Central memory CD8-positive, alpha-beta T cell (primary cell): ENCODE results near the gene KLHL21.
"Not testable (repeated sequence)": the region's sequence is repeated elsewhere in the genome, so short reads cannot be mapped to it uniquely, and the experiment has no call there.

Experiments
- ATAC-seq: fragments of 150-1000 bp; cut with Tn5 transposase; replicated peaks from 2 replicates; pipeline ENCODE4 v1.10.0; 2022; ENCODE audit warnings: mild to moderate bottlenecking, moderate FRiP score, moderate number of reproducible peaks; ENCODE audit not compliant: poor library complexity, severe bottlenecking; ENCODE audit errors: extremely low read depth
- DNase-seq, 2 donors: peaks; one replicate each; pipeline ENCODE4 v3.0.0; 2021; ENCODE audit warnings: low spot score in 2 of 2
- H3K27ac Mint-ChIP-seq: one replicate; pipeline ENCODE4 v1.8.0; 2022; ENCODE audit warnings: low read depth, mild to moderate bottlenecking, moderate library complexity, mixed read lengths
- H3K27me3 Mint-ChIP-seq: one replicate; pipeline ENCODE4 v1.8.0; 2022; ENCODE audit warnings: mixed read lengths
- H3K36me3 Mint-ChIP-seq: one replicate; pipeline ENCODE4 v1.8.0; 2022; ENCODE audit warnings: mild to moderate bottlenecking, moderate library complexity, mixed read lengths; ENCODE audit not compliant: insufficient read depth
- H3K4me1 Mint-ChIP-seq: one replicate; pipeline ENCODE4 v1.8.0; 2022; ENCODE audit warnings: mixed read lengths
- H3K4me3 Mint-ChIP-seq: one replicate; pipeline ENCODE4 v1.8.0; 2022; ENCODE audit warnings: mild to moderate bottlenecking, moderate library complexity, mixed read lengths
- H3K9me3 Mint-ChIP-seq: one replicate; pipeline ENCODE4 v1.8.0; 2022; ENCODE audit warnings: mixed read lengths

KLHL21 gene

GRCh38 chr1:6602669-6603237 lies at the start of gene KLHL21:
TSS of gene KLHL21 (minus strand) at chr1:6602869. CDS start at chr1:6602817, 52 bp downstream.
- Mint-ChIP-seq H3K27me3 (no peaks in the 10 kb centered on the region), H3K4me3 (peak within 1 kb of the TSS; percentile 97), H3K4me1 (peaks cover 24% of the 10 kb centered on the region), H3K36me3 (peaks cover 29% of the 10 kb centered on the region), H3K9me3 (no peaks in the 10 kb centered on the region), H3K27ac (peak within 1 kb of the TSS; percentile 93)
- DNase-seq (peak; percentile 61 to 72), ATAC-seq (peak; percentile 61)

GRCh38 chr1:6651909-6652308 lies 49.2 kb upstream of the KLHL21 start:
- ATAC-seq (no peak), DNase-seq (no peak)
- Mint-ChIP-seq H3K4me3 (no peak overlapping the region), H3K4me1 (no peaks in the 10 kb centered on the region), H3K9me3 (no peaks in the 10 kb centered on the region), H3K36me3 (peaks cover 13% of the 10 kb centered on the region), H3K27ac (no peak overlapping the region), H3K27me3 (no peaks in the 10 kb centered on the region)

DNA sequence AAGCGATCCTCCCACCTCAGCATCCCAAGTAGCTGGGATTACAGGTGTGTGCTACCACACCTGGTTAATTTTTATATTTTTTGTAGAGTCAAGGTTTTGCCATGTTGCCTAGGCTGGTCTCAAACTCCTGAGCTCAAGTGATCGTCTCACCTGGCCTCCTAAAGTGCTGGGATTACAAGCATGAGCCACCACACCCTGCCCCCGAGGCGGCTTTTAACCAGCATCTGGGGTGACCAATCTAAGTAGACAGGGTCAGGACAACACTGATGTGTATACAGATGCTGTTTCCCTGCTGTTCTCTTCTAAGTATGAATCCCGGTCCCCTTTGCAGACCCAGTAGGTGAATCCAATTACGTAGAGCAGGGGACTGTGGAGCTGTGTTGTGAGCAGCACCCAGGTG lies 45.9 kb upstream of the KLHL21 start:
- DNase-seq: no peak
- Mint-ChIP-seq H3K4me3 (no peak overlapping the region), H3K9me3 (no peaks in the 10 kb centered on the region), H3K4me1 (no peaks in the 10 kb centered on the region), H3K27me3 (no peaks in the 10 kb centered on the region), H3K27ac (no peak overlapping the region), H3K36me3 (peaks cover 12% of the 10 kb centered on the region)
- ATAC-seq: no peak

- DNase-seq: peak in 1 of 2 donors; percentile 18
- Mint-ChIP-seq H3K36me3 (peaks cover 6% of the 10 kb centered on the region), H3K9me3 (no peaks in the 10 kb centered on the region), H3K27me3 (no peaks in the 10 kb centered on the region), H3K27ac (no peak overlapping the region), H3K4me1 (no peaks in the 10 kb centered on the region), H3K4me3 (no peak overlapping the region)
- no peak for ATAC-seq
Measured at GRCh38 chr1:6646499-6647148, 44.0 kb upstream of the KLHL21 start.

DNA sequence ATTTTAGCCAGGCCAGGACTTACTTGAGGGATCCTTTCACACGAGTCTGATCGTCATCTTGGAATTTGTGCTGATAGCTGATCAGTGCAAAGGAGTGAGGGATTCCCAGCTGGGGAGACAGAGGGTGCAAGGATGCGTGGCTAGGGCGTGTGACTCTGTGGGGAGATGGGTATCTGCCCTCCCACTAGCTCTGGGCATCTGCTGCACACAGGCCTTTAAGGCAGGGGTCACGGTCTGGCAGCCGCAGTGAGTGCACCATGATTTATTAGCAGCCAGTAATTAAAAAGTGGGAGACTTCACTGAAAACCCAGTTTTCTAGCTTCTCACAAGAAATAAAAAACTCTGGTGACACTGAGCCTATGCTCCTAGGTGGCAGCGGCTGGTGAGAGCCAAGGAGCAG lies 42.3 kb upstream of the KLHL21 start:
- Mint-ChIP-seq H3K27me3 (no peaks in the 10 kb centered on the region), H3K27ac (no peak overlapping the region), H3K4me1 (no peaks in the 10 kb centered on the region), H3K4me3 (no peak overlapping the region), H3K9me3 (no peaks in the 10 kb centered on the region), H3K36me3 (peaks cover 5% of the 10 kb centered on the region)
- DNase-seq: no peak
- no peak for ATAC-seq

- not testable (repeated sequence) for H3K27me3 Mint-ChIP-seq, H3K27ac Mint-ChIP-seq
Measured at GRCh38 chr1:6640867-6641266, 38.2 kb upstream of the KLHL21 start.

GRCh38 chr1:6638226-6638625 lies 35.6 kb upstream of the KLHL21 start:
- H3K36me3 Mint-ChIP-seq: peaks cover 23% of the 10 kb centered on the region
- ATAC-seq (no peak), DNase-seq (no peak)
- no peaks in the 10 kb centered on the region for H3K4me1 Mint-ChIP-seq
- H3K9me3 Mint-ChIP-seq: no peaks in the 10 kb centered on the region
- H3K4me3 Mint-ChIP-seq: no peak overlapping the region
- no peaks in the 10 kb centered on the region for H3K27me3 Mint-ChIP-seq
- no peak overlapping the region for H3K27ac Mint-ChIP-seq

More at GRCh38 chr1:6640867-6641266, 38.2 kb upstream of the KLHL21 start:
- ATAC-seq, DNase-seq, H3K4me3 Mint-ChIP-seq, H3K4me1 Mint-ChIP-seq, H3K9me3 Mint-ChIP-seq: not testable (repeated sequence)
- H3K36me3 Mint-ChIP-seq: peaks cover 16% of the 10 kb centered on the region

DNA sequence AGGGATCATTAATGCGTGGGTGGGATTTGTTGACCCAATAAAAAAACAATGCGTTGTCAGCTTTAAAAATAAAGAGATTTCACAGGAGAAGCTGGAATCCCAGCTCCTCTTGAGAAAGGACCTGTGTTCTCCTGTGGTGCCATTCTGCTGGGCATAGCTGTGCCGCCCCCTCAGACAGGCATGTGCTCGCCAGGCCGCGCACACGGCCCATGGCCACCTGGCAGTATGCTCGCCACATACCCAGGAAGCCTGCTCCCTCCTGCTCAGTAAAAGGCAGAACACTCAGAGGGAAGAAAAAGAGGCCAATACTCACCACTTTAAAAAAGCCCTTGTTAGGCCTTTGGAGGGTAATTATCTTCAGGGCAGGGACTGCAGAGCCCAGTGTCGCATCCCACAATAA lies 35.1 kb upstream of the KLHL21 start:
- Mint-ChIP-seq H3K9me3 (no peaks in the 10 kb centered on the region), H3K36me3 (peaks cover 24% of the 10 kb centered on the region), H3K27me3 (no peaks in the 10 kb centered on the region), H3K4me1 (no peaks in the 10 kb centered on the region), H3K4me3 (no peak overlapping the region), H3K27ac (no peak overlapping the region)
- DNase-seq (no peak), ATAC-seq (no peak)

GRCh38 chr1:6636778-6637177 lies 34.1 kb upstream of the KLHL21 start:
- not testable (repeated sequence) for ATAC-seq

GRCh38 chr1:6635910-6636760 lies 33.5 kb upstream of the KLHL21 start:
- Mint-ChIP-seq H3K4me1 (no peaks in the 10 kb centered on the region), H3K4me3 (no peak overlapping the region), H3K27me3 (no peaks in the 10 kb centered on the region), H3K36me3 (peaks cover 31% of the 10 kb centered on the region), H3K9me3 (no peaks in the 10 kb centered on the region), H3K27ac (no peak overlapping the region)
- DNase-seq (no peak), ATAC-seq (no peak)

More at GRCh38 chr1:6636778-6637177, 34.1 kb upstream of the KLHL21 start:
- not testable (repeated sequence) for H3K27ac Mint-ChIP-seq, H3K4me3 Mint-ChIP-seq, DNase-seq, H3K9me3 Mint-ChIP-seq, H3K27me3 Mint-ChIP-seq, H3K4me1 Mint-ChIP-seq
- H3K36me3 Mint-ChIP-seq: peaks cover 28% of the 10 kb centered on the region

DNA sequence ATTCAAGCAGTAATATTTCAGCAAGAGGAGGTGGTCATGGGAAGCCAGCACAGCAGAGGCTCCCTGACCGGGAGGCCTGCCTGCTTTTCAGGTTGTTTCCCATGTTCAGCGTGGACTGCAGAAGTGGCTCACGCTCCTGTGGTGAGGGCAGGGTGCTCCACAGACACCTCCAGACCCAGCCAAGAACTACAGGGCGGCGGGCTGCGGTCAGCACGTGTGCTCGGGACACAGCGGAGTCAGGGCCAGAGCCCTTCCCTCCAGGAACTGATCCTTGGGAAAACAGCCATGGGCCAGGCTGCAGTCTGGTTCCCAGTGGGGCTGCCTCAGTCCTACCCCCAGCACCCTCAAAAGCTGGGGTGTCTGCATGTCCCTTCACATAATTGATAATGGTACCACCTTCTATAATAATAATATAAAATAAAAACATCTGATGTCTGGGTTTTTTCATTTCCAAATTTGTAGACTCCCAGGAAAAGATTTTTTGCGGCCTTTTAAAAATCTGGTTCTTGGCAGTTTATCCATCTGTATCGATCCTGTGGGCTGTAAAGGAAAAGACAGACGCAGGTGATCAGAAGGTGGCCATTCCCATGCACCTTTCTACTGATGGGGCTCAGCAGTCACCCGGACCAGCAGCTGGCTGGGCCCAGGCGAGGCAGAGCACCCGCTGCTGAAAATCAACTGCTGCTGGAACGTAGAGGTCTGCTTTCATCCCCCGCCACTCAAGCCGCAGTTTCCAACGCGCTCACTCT lies 32.7 kb upstream of the KLHL21 start:
- H3K36me3 Mint-ChIP-seq: peaks cover 35% of the 10 kb centered on the region
- H3K4me3 Mint-ChIP-seq: no peak overlapping the region
- ATAC-seq (no peak), DNase-seq (no peak)
- no peaks in the 10 kb centered on the region for H3K9me3 Mint-ChIP-seq
- no peaks in the 10 kb centered on the region for H3K27me3 Mint-ChIP-seq
- H3K27ac Mint-ChIP-seq: no peak overlapping the region
- no peaks in the 10 kb centered on the region for H3K4me1 Mint-ChIP-seq

- H3K36me3 Mint-ChIP-seq: peaks cover 39% of the 10 kb centered on the region
- no peaks in the 10 kb centered on the region for H3K27me3 Mint-ChIP-seq
- no peak overlapping the region for H3K4me3 Mint-ChIP-seq
- H3K27ac Mint-ChIP-seq: no peak overlapping the region
- H3K4me1 Mint-ChIP-seq: peaks cover 6% of the 10 kb centered on the region
- DNase-seq: no peak
- H3K9me3 Mint-ChIP-seq: no peaks in the 10 kb centered on the region
- ATAC-seq: no peak
Measured at GRCh38 chr1:6634371-6635052, 31.8 kb upstream of the KLHL21 start.
